ENCODE measurements around the gene MINDY4. TPM values are rescaled to one million over a fixed set of nuclear protein-coding genes. Genes with fewer than 3 reads are reported as not detected.

Gene MINDY4
- total RNA-seq, 2 experiments from 2014 or later: 1.2 to 1.4 TPM

DNA sequence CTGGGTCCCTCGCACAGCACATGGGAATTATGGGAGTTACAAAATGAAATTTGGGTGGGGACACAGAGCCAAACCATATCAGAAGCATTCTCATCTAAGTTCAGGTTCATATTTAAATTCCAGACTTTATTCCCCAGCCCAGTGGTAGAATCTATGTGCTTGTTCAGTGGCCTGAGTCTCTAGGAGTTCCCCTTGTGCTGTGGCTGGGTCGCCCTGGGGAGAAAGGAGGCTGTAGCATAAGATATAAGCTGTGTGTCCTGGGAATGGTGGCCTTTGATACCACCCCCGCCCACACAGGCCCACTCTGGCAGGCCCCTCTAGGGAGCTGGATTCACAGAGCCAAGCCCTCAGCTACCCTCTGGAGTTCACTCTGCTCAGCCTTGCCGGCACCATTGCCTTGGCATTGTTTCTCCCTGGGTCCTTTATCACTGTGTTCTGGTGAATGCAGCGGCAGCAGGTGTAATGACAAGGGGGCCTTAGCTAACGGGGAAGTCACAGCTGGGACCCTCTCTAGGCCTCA lies 64.2 kb downstream of the MINDY4 start:
- H3K4me1 Mint-ChIP-seq (ENCODE audit: low read depth): no peaks in the 10 kb centered on the region
- intact Hi-C loops (cut with micrococcal nuclease): no loop called here
- peaks cover 29% of the 10 kb centered on the region for H3K9me3 Mint-ChIP-seq
- no peak for DNase-seq
- no peaks in the 10 kb centered on the region for H3K27me3 Mint-ChIP-seq (ENCODE audit: low read depth)
- CTCF ChIA-PET: interaction anchor here (1.3 kb wide), 1 partner anchor 104 kb away, joined by 5 read pairs; no protein-coding TSS in a partner anchor
- peaks cover 23% of the 10 kb centered on the region for H3K36me3 Mint-ChIP-seq (ENCODE audit: low read depth)
- H3K27ac Mint-ChIP-seq: no peak overlapping the region
- no peak overlapping the region for H3K4me3 Mint-ChIP-seq

DNA sequence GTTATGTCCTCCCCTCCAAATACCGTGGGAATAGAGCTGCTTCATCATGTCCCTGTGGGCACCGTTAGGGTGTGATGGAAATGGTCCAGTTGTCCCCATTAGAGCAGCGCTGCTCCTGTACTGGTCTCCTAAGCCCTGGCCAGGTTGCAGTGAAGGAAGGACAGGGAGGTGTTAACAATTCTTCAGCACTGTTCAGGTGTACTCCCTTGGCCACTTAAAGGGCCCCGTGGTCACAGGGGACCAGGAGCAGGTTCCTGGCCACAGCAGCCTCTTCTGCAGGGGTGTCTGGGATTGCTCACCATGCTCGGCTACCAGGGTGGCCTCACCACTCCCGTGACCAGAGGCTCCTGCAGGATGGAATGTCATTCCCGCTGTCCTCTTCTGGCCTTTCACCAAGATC lies 65.8 kb downstream of the MINDY4 start:
- intact Hi-C loops (cut with micrococcal nuclease): no loop called here
- Mint-ChIP-seq H3K36me3 (ENCODE audit: low read depth) (peaks cover 16% of the 10 kb centered on the region), H3K4me1 (ENCODE audit: low read depth) (no peaks in the 10 kb centered on the region), H3K4me3 (no peak overlapping the region), H3K9me3 (peaks cover 24% of the 10 kb centered on the region), H3K27ac (no peak overlapping the region), H3K27me3 (ENCODE audit: low read depth) (no peaks in the 10 kb centered on the region)
- no peak for DNase-seq
- CTCF ChIA-PET: interaction anchor here (1.3 kb wide), 1 partner anchor 102 kb away, joined by 5 read pairs; no protein-coding TSS in a partner anchor

DNA sequence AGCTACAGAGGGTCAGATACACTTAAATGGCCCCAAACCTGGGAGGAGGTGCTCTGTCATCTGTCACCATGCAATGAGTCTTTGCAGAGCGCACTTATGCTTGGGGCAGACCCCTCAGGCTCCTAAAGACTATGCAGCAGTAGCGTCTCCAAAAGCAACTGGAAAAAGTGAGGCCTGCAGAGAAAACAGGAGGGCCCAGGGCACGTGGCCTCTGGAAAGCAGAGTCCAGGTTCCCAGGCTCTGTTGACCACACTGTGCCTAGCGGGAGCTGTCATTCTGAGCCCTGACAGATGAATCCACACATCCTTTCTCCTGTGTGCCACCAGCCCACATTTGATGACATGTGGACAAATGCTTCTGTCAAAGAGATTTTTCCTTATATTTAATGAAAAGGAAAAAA lies 66.4 kb downstream of the MINDY4 start:
- H3K4me1 Mint-ChIP-seq (ENCODE audit: low read depth): no peaks in the 10 kb centered on the region
- CTCF ChIA-PET: interaction anchor here (1.2 kb wide), 1 partner anchor 10 kb away, joined by 5 read pairs; no protein-coding TSS in a partner anchor

DNA sequence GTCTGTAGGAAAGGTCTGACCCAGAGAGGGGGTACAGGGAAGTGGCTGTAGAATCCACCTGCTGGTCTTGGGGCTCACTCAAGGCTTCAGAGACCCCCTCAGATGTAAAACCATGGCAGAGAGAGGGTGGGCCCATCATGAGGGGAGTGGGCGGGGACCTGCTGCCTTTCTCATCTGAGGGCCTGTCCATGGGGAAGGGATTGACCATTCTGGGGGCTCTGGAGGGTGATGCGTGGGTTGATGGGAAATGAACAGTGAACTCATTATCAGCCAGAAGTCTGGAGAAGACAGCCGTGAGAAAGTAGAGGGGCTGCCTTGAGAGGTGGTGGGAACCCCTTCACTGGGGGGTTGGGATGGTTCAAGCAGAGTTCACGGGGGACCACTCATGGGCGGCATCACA lies 66.8 kb downstream of the MINDY4 start:
- peaks cover 20% of the 10 kb centered on the region for H3K9me3 Mint-ChIP-seq
- H3K27me3 Mint-ChIP-seq (ENCODE audit: low read depth): no peaks in the 10 kb centered on the region
- H3K27ac Mint-ChIP-seq: no peak overlapping the region
- DNase-seq: no peak
- H3K4me3 Mint-ChIP-seq: no peak overlapping the region
- intact Hi-C loops (cut with micrococcal nuclease): no loop called here
- peaks cover 11% of the 10 kb centered on the region for H3K36me3 Mint-ChIP-seq (ENCODE audit: low read depth)
- H3K4me1 Mint-ChIP-seq (ENCODE audit: low read depth): no peaks in the 10 kb centered on the region
- CTCF ChIA-PET: interaction anchor here (1.2 kb wide), 1 partner anchor 10 kb away, joined by 5 read pairs; no protein-coding TSS in a partner anchor

More for the DNA sequence above, 66.4 kb downstream of the MINDY4 start:
- peaks cover 12% of the 10 kb centered on the region for H3K36me3 Mint-ChIP-seq (ENCODE audit: low read depth)
- intact Hi-C loops (cut with micrococcal nuclease): no loop called here
- H3K27ac Mint-ChIP-seq: no peak overlapping the region
- DNase-seq: no peak
- peaks cover 24% of the 10 kb centered on the region for H3K9me3 Mint-ChIP-seq
- no peak overlapping the region for H3K4me3 Mint-ChIP-seq
- no peaks in the 10 kb centered on the region for H3K27me3 Mint-ChIP-seq (ENCODE audit: low read depth)

DNA sequence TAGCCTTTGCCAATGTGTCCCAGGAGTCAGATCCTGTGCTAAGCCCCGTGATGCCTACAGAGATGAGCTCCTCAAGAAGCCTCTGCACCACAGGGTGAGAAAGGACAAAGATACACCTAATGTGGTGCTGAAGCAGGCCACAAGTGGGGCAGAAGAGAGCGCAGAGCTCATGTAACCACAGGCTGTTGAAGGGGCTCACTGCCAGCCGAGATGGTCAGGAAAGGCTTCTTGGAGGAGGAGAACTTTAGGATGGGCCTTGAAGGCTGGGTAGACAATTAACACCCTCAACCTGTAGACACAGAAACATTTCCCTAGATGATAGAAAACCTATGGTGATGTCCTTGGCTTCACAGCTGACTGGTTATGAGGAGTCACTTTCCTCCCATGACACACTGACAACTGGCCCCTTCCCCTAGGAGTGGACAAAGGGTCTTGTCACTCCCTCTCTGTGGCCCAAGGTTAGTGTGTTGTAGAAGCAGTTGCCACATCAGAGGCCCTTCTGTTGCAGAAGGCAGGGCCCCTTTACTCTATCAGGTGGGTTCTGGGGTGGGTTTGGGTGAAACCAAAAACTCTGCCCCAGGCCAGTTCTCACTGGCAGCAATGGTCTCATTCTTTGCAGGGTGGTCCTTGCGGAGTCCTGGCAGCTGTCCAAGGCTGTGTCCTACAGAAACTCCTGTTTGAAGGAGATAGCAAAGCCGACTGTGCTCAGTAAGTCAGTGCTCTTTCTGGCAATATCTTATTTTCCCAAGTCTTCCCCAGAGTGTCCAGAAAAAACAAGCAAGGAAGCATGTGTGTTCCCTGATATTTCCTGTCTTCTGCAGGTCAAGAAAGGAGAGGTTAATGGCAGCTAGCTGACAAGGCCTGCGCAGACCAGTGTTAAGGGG lies 69.2 kb downstream of the MINDY4 start:
- H3K27ac Mint-ChIP-seq: no peak overlapping the region
- intact Hi-C loops (cut with micrococcal nuclease): no loop called here
- H3K4me3 Mint-ChIP-seq: no peak overlapping the region
- H3K9me3 Mint-ChIP-seq: no peaks in the 10 kb centered on the region
- no peaks in the 10 kb centered on the region for H3K4me1 Mint-ChIP-seq (ENCODE audit: low read depth)
- H3K27me3 Mint-ChIP-seq (ENCODE audit: low read depth): no peaks in the 10 kb centered on the region
- no peaks in the 10 kb centered on the region for H3K36me3 Mint-ChIP-seq (ENCODE audit: low read depth)
- DNase-seq: no peak
- CTCF ChIA-PET: interaction anchor here (1.3 kb wide), 1 partner anchor 22 kb away, joined by 3 read pairs; no protein-coding TSS in a partner anchor

DNA sequence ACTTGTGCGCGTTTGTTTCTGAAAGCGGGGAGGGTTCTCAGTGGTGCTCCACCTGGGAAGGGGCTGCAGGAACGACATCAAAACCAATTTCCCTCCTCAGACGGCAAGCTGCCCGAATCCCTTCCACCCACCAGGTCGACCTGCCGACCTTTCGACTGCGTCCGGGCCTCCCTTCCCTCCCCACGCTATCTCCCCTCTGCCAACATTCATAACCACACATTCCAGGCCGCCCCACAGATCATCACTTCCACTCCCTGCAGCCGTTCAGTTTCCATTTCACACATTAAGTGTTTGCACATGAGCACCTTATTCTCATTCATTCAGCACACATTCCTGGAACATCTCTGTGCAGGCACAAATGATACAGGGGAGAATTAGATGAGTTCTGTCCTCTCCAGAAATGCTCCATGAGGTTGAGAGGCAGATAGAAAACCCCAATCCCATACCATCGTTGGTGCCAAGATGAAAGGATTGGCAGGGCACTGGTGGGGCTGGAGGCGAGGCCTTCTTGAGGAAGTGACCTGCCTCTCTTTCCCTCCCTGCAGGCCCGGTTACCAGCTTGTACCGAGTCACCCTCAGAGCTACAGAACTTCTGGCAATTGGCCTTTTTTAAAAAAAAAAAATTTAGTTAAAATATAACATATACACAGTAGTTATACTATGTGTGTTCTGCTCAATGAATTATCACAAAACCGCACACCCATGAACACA lies 70.0 kb downstream of the MINDY4 start:
- Mint-ChIP-seq H3K27me3 (ENCODE audit: low read depth) (no peaks in the 10 kb centered on the region), H3K4me1 (ENCODE audit: low read depth) (no peaks in the 10 kb centered on the region), H3K36me3 (ENCODE audit: low read depth) (no peaks in the 10 kb centered on the region), H3K4me3 (no peak overlapping the region), H3K27ac (no peak overlapping the region), H3K9me3 (no peaks in the 10 kb centered on the region)
- intact Hi-C loops (cut with micrococcal nuclease): no loop called here
- CTCF ChIA-PET: interaction anchor here (1.0 kb wide), 1 partner anchor 281 kb away, joined by 3 read pairs; no protein-coding TSS in a partner anchor
- DNase-seq: no peak

DNA sequence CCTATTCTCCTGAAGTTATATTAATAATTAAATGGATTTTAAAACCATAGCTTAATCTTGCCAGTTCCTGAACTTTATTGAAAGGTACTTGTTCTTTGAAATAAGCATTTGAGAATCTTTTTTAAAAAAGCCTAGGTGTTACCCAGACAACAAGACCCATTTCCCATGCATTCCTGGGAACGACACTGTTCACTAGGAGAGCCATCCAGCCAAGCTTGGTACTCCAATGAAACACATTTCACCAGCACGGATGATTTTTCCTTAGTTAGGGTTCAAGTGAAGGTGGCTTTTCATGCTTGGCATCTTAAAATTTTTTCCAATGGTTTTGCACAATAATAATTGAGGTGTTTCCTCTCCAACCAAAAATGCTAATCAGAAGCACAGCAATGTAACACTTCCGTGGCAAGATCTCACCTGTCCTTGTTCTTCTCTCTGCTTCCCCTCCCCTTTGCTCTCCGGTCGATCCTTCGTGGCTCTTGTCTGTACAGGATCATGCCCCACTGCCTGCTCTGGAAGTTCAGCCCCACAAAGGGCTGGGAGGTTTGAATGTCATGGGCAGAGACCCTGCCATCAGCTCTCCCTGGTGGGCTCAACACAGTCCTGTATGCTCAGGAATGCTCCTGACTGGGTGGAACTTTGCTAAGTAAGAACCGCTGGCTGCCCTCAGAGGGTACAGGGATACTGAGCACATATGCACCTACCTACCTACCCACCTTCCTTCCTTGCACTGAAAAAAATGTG lies 70.8 kb downstream of the MINDY4 start:
- H3K4me3 Mint-ChIP-seq: no peak overlapping the region
- H3K4me1 Mint-ChIP-seq (ENCODE audit: low read depth): no peaks in the 10 kb centered on the region
- H3K27ac Mint-ChIP-seq: no peak overlapping the region
- intact Hi-C loops (cut with micrococcal nuclease): no loop called here
- CTCF ChIA-PET: interaction anchor here (1.0 kb wide), 1 partner anchor 280 kb away, joined by 3 read pairs; no protein-coding TSS in a partner anchor
- H3K9me3 Mint-ChIP-seq: no peaks in the 10 kb centered on the region
- no peaks in the 10 kb centered on the region for H3K36me3 Mint-ChIP-seq (ENCODE audit: low read depth)
- no peaks in the 10 kb centered on the region for H3K27me3 Mint-ChIP-seq (ENCODE audit: low read depth)
- DNase-seq: no peak

DNA sequence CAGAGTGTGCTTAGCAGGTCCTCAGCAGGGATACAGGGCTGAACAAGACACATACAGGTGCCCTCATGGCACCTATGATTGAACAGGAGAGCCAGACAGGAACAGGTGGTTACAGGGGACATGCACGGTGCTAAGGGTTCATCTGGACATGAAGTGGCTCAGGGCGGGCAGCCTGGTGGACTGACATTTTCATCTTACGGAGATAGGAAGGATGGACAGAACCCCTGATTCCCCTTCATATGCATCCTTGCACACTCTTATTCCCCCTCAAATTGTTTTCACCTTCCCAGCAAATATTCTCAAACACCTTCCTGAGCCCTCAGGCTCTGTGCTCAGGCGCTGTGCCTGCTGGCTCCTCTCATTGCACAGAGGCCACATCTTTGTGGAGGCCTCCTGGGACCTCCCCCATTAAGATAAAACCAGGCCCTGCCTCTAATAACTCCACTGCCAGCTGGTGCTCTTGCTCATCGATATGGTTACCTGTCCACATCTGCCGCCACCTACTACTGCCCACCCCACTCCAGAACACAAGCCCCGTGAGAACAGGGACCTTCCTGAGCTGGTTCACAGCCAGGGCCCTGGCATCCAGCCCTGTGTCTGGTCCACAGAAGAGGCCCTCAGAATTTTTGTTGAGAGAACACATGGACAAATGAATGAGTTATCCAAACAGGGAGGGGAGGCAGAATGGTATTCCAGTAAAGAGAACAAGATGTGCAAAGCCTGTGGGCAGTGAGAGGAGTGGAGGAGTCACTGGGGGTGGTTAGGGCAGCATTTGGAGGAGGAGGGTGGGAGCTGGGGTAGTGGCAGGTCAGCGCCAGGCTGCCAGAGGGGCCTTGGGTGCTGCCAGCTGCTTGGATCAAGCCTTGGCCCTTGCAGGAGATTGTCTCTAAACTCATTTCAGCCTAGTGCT lies 71.6 kb downstream of the MINDY4 start:
- DNase-seq: no peak
- Mint-ChIP-seq H3K4me3 (no peak overlapping the region), H3K27me3 (ENCODE audit: low read depth) (no peaks in the 10 kb centered on the region), H3K27ac (no peak overlapping the region), H3K4me1 (ENCODE audit: low read depth) (no peaks in the 10 kb centered on the region), H3K36me3 (ENCODE audit: low read depth) (no peaks in the 10 kb centered on the region), H3K9me3 (no peaks in the 10 kb centered on the region)
- CTCF ChIA-PET: no interaction called here
- intact Hi-C loops (cut with micrococcal nuclease): no loop called here

DNA sequence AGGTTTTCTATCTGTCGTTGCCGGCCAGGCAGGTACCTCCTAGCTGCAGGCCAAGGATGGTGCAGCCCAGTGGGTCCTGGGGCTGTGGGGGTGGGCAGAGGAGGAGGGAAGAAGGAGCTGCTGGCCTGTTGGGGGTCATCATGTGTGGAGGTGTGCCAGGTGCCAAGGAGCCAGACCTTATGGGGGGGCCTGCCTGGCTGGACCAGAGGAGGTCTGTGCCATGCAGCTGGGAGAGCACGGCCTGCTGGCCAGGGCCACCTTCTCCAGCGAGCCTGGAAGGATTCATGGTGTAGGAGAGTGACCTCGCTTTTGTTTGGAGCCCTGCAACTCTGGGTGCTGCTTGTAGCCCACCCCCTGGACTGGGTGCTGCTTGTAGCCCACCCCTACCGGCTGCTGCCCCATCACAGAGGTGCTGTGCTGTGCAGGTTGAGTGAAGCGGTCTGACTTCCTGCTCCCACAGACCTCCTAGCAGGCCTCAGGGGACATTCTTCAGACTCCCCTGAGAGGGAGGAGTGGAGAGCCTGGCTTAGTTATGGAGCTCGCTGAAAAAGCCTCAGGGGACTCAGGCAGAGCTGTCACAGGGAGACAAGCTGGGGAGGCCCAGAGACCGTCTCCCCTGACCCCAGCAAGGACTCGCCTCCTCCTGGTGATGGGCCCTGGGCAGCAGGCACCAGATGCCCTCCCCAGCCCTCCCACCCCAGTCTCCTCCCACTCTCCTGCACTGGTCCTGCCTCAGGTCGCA lies 72.7 kb downstream of the MINDY4 start:
- CTCF ChIA-PET: no interaction called here
- intact Hi-C loops (cut with micrococcal nuclease): no loop called here
- no peaks in the 10 kb centered on the region for H3K27me3 Mint-ChIP-seq (ENCODE audit: low read depth)
- no peaks in the 10 kb centered on the region for H3K4me1 Mint-ChIP-seq (ENCODE audit: low read depth)
- no peak overlapping the region for H3K4me3 Mint-ChIP-seq
- H3K36me3 Mint-ChIP-seq (ENCODE audit: low read depth): no peaks in the 10 kb centered on the region
- DNase-seq: no peak
- H3K27ac Mint-ChIP-seq: no peak overlapping the region
- H3K9me3 Mint-ChIP-seq: no peaks in the 10 kb centered on the region

DNA sequence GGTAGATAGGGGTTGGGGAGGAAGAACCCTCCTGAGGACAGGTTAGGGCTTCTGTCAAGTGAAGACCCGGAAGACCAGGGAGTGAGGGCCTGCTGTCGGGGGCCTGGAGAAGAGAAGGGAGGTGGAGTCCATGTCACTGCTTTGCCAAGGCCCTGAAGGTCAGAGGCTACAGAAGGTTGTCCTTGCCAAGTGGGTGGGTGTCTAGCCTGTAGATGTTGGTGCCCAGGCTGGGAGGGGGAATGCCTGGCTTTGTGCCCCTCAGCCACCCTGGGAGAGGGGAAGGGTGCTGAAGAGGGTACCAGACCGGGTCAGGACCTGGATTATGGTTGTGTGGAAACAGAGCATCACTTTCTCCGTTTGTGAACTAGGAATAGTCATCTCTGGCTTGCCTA lies 73.3 kb downstream of the MINDY4 start:
- H3K36me3 Mint-ChIP-seq (ENCODE audit: low read depth): no peaks in the 10 kb centered on the region
- DNase-seq: no peak
- H3K4me1 Mint-ChIP-seq (ENCODE audit: low read depth): no peaks in the 10 kb centered on the region
- H3K4me3 Mint-ChIP-seq: no peak overlapping the region
- intact Hi-C loops (cut with micrococcal nuclease): no loop called here
- no peaks in the 10 kb centered on the region for H3K9me3 Mint-ChIP-seq
- CTCF ChIA-PET: no interaction called here
- no peaks in the 10 kb centered on the region for H3K27me3 Mint-ChIP-seq (ENCODE audit: low read depth)
- no peak overlapping the region for H3K27ac Mint-ChIP-seq

DNA sequence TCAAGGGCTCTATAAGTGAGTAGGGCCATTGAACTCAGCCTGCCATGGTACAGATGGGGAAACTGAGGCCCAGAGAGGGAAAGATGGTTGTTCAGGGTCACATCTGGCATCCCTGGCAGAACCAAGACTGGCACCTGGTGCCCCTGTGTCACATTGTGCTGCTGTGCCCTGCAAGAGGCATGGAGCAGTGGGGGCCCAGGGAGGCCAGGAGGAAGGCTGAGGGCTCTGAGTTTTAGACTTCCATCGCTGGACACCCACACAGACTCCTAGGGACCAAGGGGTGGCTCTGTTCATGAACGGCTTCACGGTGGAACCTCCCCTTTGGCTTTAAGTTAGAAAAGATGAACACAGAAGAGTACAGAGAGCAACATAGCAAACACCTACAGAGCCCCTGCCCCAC lies 73.7 kb downstream of the MINDY4 start:
- Mint-ChIP-seq H3K27ac (no peak overlapping the region), H3K36me3 (ENCODE audit: low read depth) (no peaks in the 10 kb centered on the region), H3K27me3 (ENCODE audit: low read depth) (no peaks in the 10 kb centered on the region), H3K4me1 (ENCODE audit: low read depth) (no peaks in the 10 kb centered on the region), H3K4me3 (no peak overlapping the region), H3K9me3 (no peaks in the 10 kb centered on the region)
- DNase-seq: no peak
- CTCF ChIA-PET: no interaction called here
- intact Hi-C loops (cut with micrococcal nuclease): no loop called here

Measured in activated naive CD4-positive, alpha-beta T cell treated with anti-CD3 and anti-CD28 coated beads for 36 hours (primary cell).